ENCODE data around the gene OPN3.
A peak's percentile ranks its signal among the peaks of the same experiment; 100 is the strongest.
"Not testable (repeated sequence)": the region's sequence is repeated elsewhere in the genome, so short reads cannot be mapped to it uniquely, and the experiment has no call there.

The OPN3 gene

GRCh38 chr1:241640149-241640866, at the start of gene OPN3, which contains the start of gene CHML:
OPN3 (minus strand) TSS chr1:241640369; CDS start chr1:241640254, 115 bp downstream.
CHML (minus strand) TSS chr1:241640369; CDS start chr1:241635766, 4,603 bp downstream.
- DNase-seq, result peak; percentile 95

GRCh38 chr1:241688940-241689368, 48.8 kb upstream of the OPN3 start:
- DNase-seq, result peak; percentile 66

GRCh38 chr1:241684108-241684507, 43.9 kb upstream of the OPN3 start:
- DNase-seq, result no peak

- DNase-seq, result no peak
These were observed 42.8 kb upstream of the OPN3 start for GRCh38 chr1:241682921-241683320.

- DNase-seq, result not testable (repeated sequence)
These were observed 41.8 kb upstream of the OPN3 start for GRCh38 chr1:241681861-241682448.

- DNase-seq, result no peak
These were observed 39.8 kb upstream of the OPN3 start for GRCh38 chr1:241679961-241680360.

- DNase-seq, result no peak
These were observed 39.2 kb upstream of the OPN3 start for GRCh38 chr1:241679404-241679803.

GRCh38 chr1:241678536-241678935, 38.4 kb upstream of the OPN3 start:
- no peak for DNase-seq

GRCh38 chr1:241677201-241677600, 37.0 kb upstream of the OPN3 start:
- no peak for DNase-seq

GRCh38 chr1:241675983-241676382, 35.8 kb upstream of the OPN3 start:
- DNase-seq, result no peak

- DNase-seq, result no peak
These were observed 34.7 kb upstream of the OPN3 start for GRCh38 chr1:241674805-241675384.

- no peak for DNase-seq
These were observed 32.1 kb upstream of the OPN3 start for GRCh38 chr1:241672301-241672700.

- no peak for DNase-seq
These were observed 26.2 kb upstream of the OPN3 start for GRCh38 chr1:241666419-241666818.

- no peak for DNase-seq
These were observed 20.3 kb upstream of the OPN3 start for GRCh38 chr1:241660424-241660972.

GRCh38 chr1:241659016-241659415, 18.8 kb upstream of the OPN3 start:
- not testable (repeated sequence) for DNase-seq

- DNase-seq, result no peak
These were observed 18.1 kb upstream of the OPN3 start for GRCh38 chr1:241658081-241658793.

- no peak for DNase-seq
These were observed 14.5 kb upstream of the OPN3 start for GRCh38 chr1:241654641-241655040.

- no peak for DNase-seq
These were observed 13.8 kb upstream of the OPN3 start for GRCh38 chr1:241654019-241654418.

- DNase-seq, result no peak
These were observed 11.8 kb upstream of the OPN3 start, which contains the start of gene WDR64 for GRCh38 chr1:241652012-241652411. WDR64 (plus strand) TSS chr1:241652281; CDS start chr1:241652485, 204 bp downstream.

GRCh38 chr1:241648159-241648558, 8.0 kb upstream of the OPN3 start:
- DNase-seq, result no peak

- DNase-seq, result no peak
These were observed 7.5 kb upstream of the OPN3 start for GRCh38 chr1:241647658-241648057.

GRCh38 chr1:241646201-241646600, 6.0 kb upstream of the OPN3 start:
- no peak for DNase-seq

- no peak for DNase-seq
These were observed 5.0 kb upstream of the OPN3 start for GRCh38 chr1:241645199-241645598.

All from islet precursor cell (in vitro differentiated cells).